Lung (tissue), 12 donors: ENCODE results near the gene SIDT2. TPM values are rescaled to one million over a fixed set of nuclear protein-coding genes. Genes with fewer than 3 reads are reported as not detected.

ENCODE experiments used
- ATAC-seq: fragments of 200-7000 bp; cut with Tn5 transposase; one replicate; pipeline ENCODE4 v1.9.1; 2020; ENCODE audit warnings: moderate number of reproducible peaks; ENCODE audit not compliant: insufficient read depth, low FRiP score
- DNase-seq, 3 donors: peaks; one replicate each; pipeline ENCODE4 v3.0.0-alpha.2; 2013 to 2017
- H3K27ac ChIP-seq, 2 donors: one replicate each; pipeline ENCODE4 v1.5.1; 2013; ENCODE audit warnings: mild to moderate bottlenecking in 2 of 2, moderate library complexity in 2 of 2, control low read depth in 1 of 2, inconsistent platforms in 1 of 2, low read depth in 1 of 2, low read length in 1 of 2
- H3K27me3 ChIP-seq, 3 donors: one replicate each; pipeline ENCODE4 v1.5.1; 2013; ENCODE audit warnings: low read length in 2 of 3; ENCODE audit not compliant: control insufficient read depth in 3 of 3, insufficient read depth in 3 of 3
- H3K36me3 ChIP-seq, 4 donors: one replicate each; pipeline ENCODE4 v1.5.1; 2013; ENCODE audit warnings: low read length in 4 of 4, mild to moderate bottlenecking in 1 of 4, moderate library complexity in 1 of 4; ENCODE audit not compliant: control insufficient read depth in 4 of 4, insufficient read depth in 4 of 4
- H3K4me1 ChIP-seq, 5 donors: one replicate each; pipeline ENCODE4 v1.5.1; 2013; ENCODE audit warnings: low read length in 5 of 5, mild to moderate bottlenecking in 2 of 5, moderate library complexity in 1 of 5; ENCODE audit not compliant: control insufficient read depth in 5 of 5, insufficient read depth in 5 of 5
- H3K4me3 ChIP-seq: one replicate; pipeline ENCODE4 v1.5.1; 2013; ENCODE audit warnings: mild to moderate bottlenecking, control low read depth, moderate library complexity
- H3K9ac ChIP-seq, 2 donors: one replicate each; pipeline ENCODE4 v1.5.1; 2013; ENCODE audit warnings: low read length in 2 of 2, control low read depth in 1 of 2; ENCODE audit not compliant: insufficient read depth in 1 of 2
- H3K9me3 ChIP-seq, 4 donors: one replicate each; pipeline ENCODE4 v1.5.1; 2013; ENCODE audit warnings: low read length in 3 of 4, mild to moderate bottlenecking in 1 of 4, moderate library complexity in 1 of 4; ENCODE audit not compliant: control insufficient read depth in 4 of 4, insufficient read depth in 3 of 4
- CTCF ChIP-seq: IDR thresholded peaks from 2 replicates; pipeline ENCODE4 v1.5.1; 2012; ENCODE audit warnings: mild to moderate bottlenecking; ENCODE audit errors: control extremely low read depth, extremely low read depth
- WGBS, 2 donors: extraction: QIAGEN DNeasy Blood & Tissue Kit; methylation state at CpG; one replicate each; pipeline ENCODE4 v1.1.7; 2013; 5-methylcytosine and 5-hydroxymethylcytosine counted together
- polyA plus RNA-seq, 2 donors: library from polyadenylated mRNA; stranded (reverse); fragments of 200-250 nt; gene quantifications; one replicate each; pipeline ENCODE4 v1.2.1, GENCODE V29; 2013
- total RNA-seq, 2 donors: library from RNA; depleted of rRNA in 1 of 2; stranded (reverse); fragments of >200 nt in 1 of 2; gene quantifications; one replicate each; pipeline ENCODE4 v1.2.1, GENCODE V29; 2014 to 2021
- donor health status: control.
- donor health status: control.
- donor health status: Bipolar disorder and iron deficiency.
- donor health status: healthy.
- donor health status: DM: yes; HTN: yes; CAD: no.

SIDT2 gene
- total and polyA plus RNA-seq, 4 donors, result 25.4 to 84.8 (median 38.4) TPM

DNA sequence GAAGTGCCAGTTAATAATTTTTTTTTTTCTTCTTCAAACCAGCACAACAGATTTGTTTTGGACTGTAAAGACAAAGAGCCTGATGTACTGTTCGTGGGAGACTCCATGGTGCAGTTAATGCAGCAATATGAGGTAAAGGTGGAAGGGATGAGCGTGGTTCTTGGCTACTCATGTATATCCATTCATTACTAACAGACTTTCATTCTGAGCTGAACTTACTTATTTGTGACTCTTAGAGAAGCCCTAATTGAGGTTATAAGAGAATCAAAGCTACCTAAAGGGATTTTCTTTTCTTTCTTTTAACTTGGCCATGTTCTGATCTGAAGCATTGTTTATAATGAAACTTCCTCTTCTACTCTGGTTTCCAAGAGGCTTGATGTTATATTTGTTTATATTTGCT is 18.7 kb upstream of the SIDT2 start:
- H3K27ac ChIP-seq, result no peak overlapping the region
- H3K4me1 ChIP-seq, result peaks cover 0 to 7% (median 3%) of the 10 kb centered on the region in 5 donors
- 74 to 79% methylated on average over 2 of the region's 2 CpGs for WGBS, 2 donors
- no peaks in the 10 kb centered on the region for H3K9me3 ChIP-seq
- H3K4me3 ChIP-seq, result no peak overlapping the region
- H3K36me3 ChIP-seq, result peaks cover 11 to 37% (median 24%) of the 10 kb centered on the region in 4 donors
- ATAC-seq, result no peak
- DNase-seq, result no peak
- H3K27me3 ChIP-seq, result no peaks in the 10 kb centered on the region
- TF ChIP-seq CTCF, result no peak
- H3K9ac ChIP-seq, result peak overlapping the region in 1 of 2 donors; percentile 19

DNA sequence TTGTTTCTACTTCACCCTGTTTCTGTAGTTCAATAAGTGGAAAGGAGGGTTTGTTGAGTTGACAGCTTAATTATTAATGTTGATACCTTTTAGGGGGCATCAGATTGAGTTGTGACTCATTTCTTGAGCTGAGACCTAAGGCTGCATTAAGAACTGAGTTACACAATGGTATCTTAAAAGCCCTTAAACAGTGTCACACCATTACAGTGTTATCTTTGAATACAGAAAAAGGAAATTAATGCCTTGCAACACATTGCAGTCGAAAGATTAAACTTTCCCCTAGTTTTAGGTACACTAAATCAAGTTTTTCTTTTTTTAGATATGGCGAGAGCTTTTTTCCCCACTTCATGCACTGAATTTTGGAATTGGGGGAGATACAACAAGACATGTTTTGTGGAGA is 17.7 kb upstream of the SIDT2 start:
- Histone ChIP-seq H3K9me3 (no peaks in the 10 kb centered on the region), H3K36me3 (peaks cover 11 to 40% (median 23%) of the 10 kb centered on the region in 4 donors), H3K9ac (no peak overlapping the region), H3K4me3 (no peak overlapping the region), H3K27ac (no peak overlapping the region), H3K4me1 (peaks cover 0 to 7% (median 3%) of the 10 kb centered on the region in 5 donors), H3K27me3 (no peaks in the 10 kb centered on the region)
- ATAC-seq (peak; percentile 47), DNase-seq (no peak)
- 52 to 53% methylated on average over 2 of the region's 2 CpGs for WGBS, 2 donors
- TF ChIP-seq CTCF, result no peak

- H3K27ac ChIP-seq, result no peak overlapping the region
- ATAC-seq (no peak), DNase-seq (no peak)
- H3K9ac ChIP-seq, result no peak overlapping the region
- no peak for TF ChIP-seq CTCF
- H3K27me3 ChIP-seq, result no peaks in the 10 kb centered on the region
- H3K4me3 ChIP-seq, result no peak overlapping the region
- H3K4me1 ChIP-seq, result peaks cover 0 to 5% (median 0%) of the 10 kb centered on the region in 5 donors
- peaks cover 11 to 45% (median 31%) of the 10 kb centered on the region in 4 donors for H3K36me3 ChIP-seq
- 66 to 83% methylated on average over 1 of the region's 1 CpG for WGBS, 2 donors
- no peaks in the 10 kb centered on the region for H3K9me3 ChIP-seq
Measured at GRCh38 chr11:117166491-117166890, 12.1 kb upstream of the SIDT2 start.

GRCh38 chr11:117169736-117170135 is 8.8 kb upstream of the SIDT2 start:
- Histone ChIP-seq H3K27ac (no peak overlapping the region), H3K36me3 (peaks cover 0 to 22% (median 15%) of the 10 kb centered on the region in 4 donors), H3K27me3 (no peaks in the 10 kb centered on the region), H3K9ac (no peak overlapping the region), H3K9me3 (no peaks in the 10 kb centered on the region), H3K4me3 (no peak overlapping the region), H3K4me1 (peaks cover 0 to 15% (median 0%) of the 10 kb centered on the region in 5 donors)
- WGBS, 2 donors, result 89 to 94% methylated on average over 2 of the region's 2 CpGs
- no peak for TF ChIP-seq CTCF
- ATAC-seq (no peak), DNase-seq (no peak)
